Heart right ventricle (tissue), 16 donors: Measurements from ENCODE around the gene NAV3. TPM values are rescaled to one million over a fixed set of nuclear protein-coding genes. Genes with fewer than 3 reads are reported as not detected.

Source experiments
- ATAC-seq, 8 donors: fragments of 200-7000 bp; cut with Tn5 transposase; one replicate each; pipeline ENCODE4 v1.9.1; 2020; ENCODE audit warnings: mild to moderate bottlenecking in 8 of 8, moderate library complexity in 8 of 8, moderate number of reproducible peaks in 1 of 8
- DNase-seq, 2 donors: peaks; one replicate each; pipeline ENCODE4 v3.0.0-alpha.2; 2020
- H3K27ac ChIP-seq, 10 donors: fragments of 200-600 bp; sonication (generic) in 2 of 10; one replicate each; pipeline versions ENCODE4 v1.5.0 to v1.8.0; 2020 to 2022; ENCODE audit warnings: mild to moderate bottlenecking in 3 of 10
- H3K27me3 ChIP-seq, 7 donors: fragments of 200-600 bp; one replicate each; pipeline ENCODE4 v1.8.0; 2021 to 2022; ENCODE audit warnings: mild to moderate bottlenecking in 2 of 7
- H3K36me3 ChIP-seq, 9 donors: fragments of 200-600 bp; sonication (generic) in 1 of 9; one replicate each; pipeline versions ENCODE4 v1.5.0 to v1.8.0; 2020 to 2022; ENCODE audit warnings: mild to moderate bottlenecking in 2 of 9
- H3K4me1 ChIP-seq, 9 donors: fragments of 200-600 bp; sonication (generic) in 1 of 9; one replicate each; pipeline versions ENCODE4 v1.5.0 to v1.8.0; 2020 to 2022; ENCODE audit warnings: mild to moderate bottlenecking in 4 of 9
- H3K4me3 ChIP-seq, 10 donors: fragments of 200-600 bp; sonication (generic) in 2 of 10; one replicate each; pipeline versions ENCODE4 v1.5.0 to v1.8.0; 2020 to 2022; ENCODE audit warnings: mild to moderate bottlenecking in 7 of 10, moderate library complexity in 2 of 10
- H3K9me3 ChIP-seq, 11 donors: fragments of 200-600 bp in 10 of 11; sonication (generic) in 2 of 11; one replicate each; pipeline versions ENCODE4 v1.5.0 to v1.8.0; 2013 to 2022; ENCODE audit warnings: mild to moderate bottlenecking in 2 of 11, control low read depth in 1 of 11, moderate library complexity in 1 of 11
- CTCF ChIP-seq, 9 donors: fragments of 200-600 bp; sonication (generic) in 2 of 9; IDR thresholded peaks; one replicate each; pipeline versions ENCODE4 v1.5.0 to v1.8.0; 2021 to 2022; ENCODE audit warnings: antibody characterized with exemption in 9 of 9, mild to moderate bottlenecking in 5 of 9, moderate library complexity in 1 of 9
- WGBS, 2 donors: extraction: QIAGEN DNeasy Blood & Tissue Kit; methylation state at CpG; one replicate each; pipeline ENCODE4 v1.1.7; 2013; ENCODE audit warnings: inconsistent platforms in 1 of 2; 5-methylcytosine and 5-hydroxymethylcytosine counted together
- intact Hi-C, 10 donors: fragments of 100-400 bp; cut with DNase I; formaldehyde crosslinking; loops; one replicate each; pipeline versions ENCODE4 v1.11.1 to v1.14.2; 2022
- polyA plus RNA-seq, 2 donors: library from polyadenylated mRNA; stranded (reverse); fragments of 200-250 nt; gene quantifications; one replicate each; pipeline ENCODE4 v1.2.3, GENCODE V29; 2013
- total RNA-seq, 10 donors: library from RNA; stranded (reverse); fragmentation: NEBNext Ultra II Directional in 3 of 10; extraction: Animal tissue kit (Norgen Biotek cat#: 25700) in 3 of 10; gene quantifications; one replicate each; pipeline versions ENCODE4 v1.2.1 to v1.2.4, GENCODE V29; 2021 to 2023
- donor health status: Arrhythmogenic right ventricular cardiomyopathy.
- donor health status: ischemic (EF 13 %, LVEDD 7.1; RV severe dilation, severe dysfunction).
- donor health status: healthy with polysubstance abuse.
- donor health status: DM: no; HTN: yes; CAD: no.
- donor health status: DM: no; HTN: no; CAD: no.
- donor health status: ischemic (EF 25% LVEDD 6.9; RV normal size, moderate dysfunction).
- donor health status: ischemic (EF 25% LVEDD 5.7; RV mildly dilated, moderate dysfunction).
- donor health status: healthy.
- donor health status: DM: yes; HTN: yes; CAD: no.
- donor health status: Ischemic cardiomyopathy.
- donor health status: ischemic (EF 35%, LVEDD 5.7; RV mildly dilated, moderate dysfunction).
- donor health status: nonischemic (EF 11% LVEDD 7.7; RV severe dilation, severe dysfunction).
- donor health status: DM: yes; HTN: yes; CAD: no.
- donor health status: PGD.
- donor health status: ischemic (EF 29% LVEDD 5.4; RV normal size, mild dysfunction).
- donor health status: nonischemic (EF 23%, LVEDD 6.1; RV moderate dilation, normal function).

Gene NAV3
- total and polyA plus RNA-seq, 12 donors, result 0.91 to 7.6 (median 4.6) TPM

GRCh38 chr12:78198896-78199295 lies 368.2 kb downstream of the NAV3 start:
- 74 to 76% methylated on average over 1 of the region's 1 CpG for WGBS, 2 donors
- no peaks in the 10 kb centered on the region for H3K9me3 ChIP-seq
- intact Hi-C loops, result no loop called here
- peaks cover 0 to 6% (median 0%) of the 10 kb centered on the region in 9 donors for H3K36me3 ChIP-seq
- no peak for ATAC-seq
- H3K27me3 ChIP-seq, result no peaks in the 10 kb centered on the region
- H3K27ac ChIP-seq, result no peak overlapping the region
- H3K4me3 ChIP-seq, result no peak overlapping the region
- TF ChIP-seq CTCF (IDR thresholded peaks at IDR 0.05), result no peak
- no peaks in the 10 kb centered on the region for H3K4me1 ChIP-seq
- DNase-seq, result no peak

DNA sequence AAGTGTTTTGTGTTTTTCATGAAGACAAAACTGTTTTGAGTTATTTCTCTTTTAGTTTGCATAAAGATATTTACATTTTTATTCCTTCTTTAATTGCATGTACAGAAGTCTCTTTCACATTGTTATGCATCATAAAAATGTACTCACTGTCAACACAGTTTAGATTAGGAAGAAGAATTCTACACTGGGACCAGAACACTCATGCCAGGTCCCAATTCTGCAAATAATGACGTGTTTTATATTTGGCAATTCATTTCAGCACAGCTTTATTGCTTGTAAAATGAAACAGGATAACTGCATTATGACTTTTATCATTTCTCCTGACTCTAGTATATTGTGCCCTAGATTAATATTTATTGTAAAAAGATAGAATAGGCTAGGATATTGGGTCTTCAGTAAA lies 369.2 kb downstream of the NAV3 start:
- Histone ChIP-seq H3K27ac (no peak overlapping the region), H3K27me3 (no peaks in the 10 kb centered on the region), H3K4me1 (no peaks in the 10 kb centered on the region), H3K4me3 (no peak overlapping the region), H3K9me3 (no peaks in the 10 kb centered on the region), H3K36me3 (peaks cover 0 to 6% (median 0%) of the 10 kb centered on the region in 9 donors)
- DNase-seq, result no peak
- intact Hi-C loops, result no loop called here
- ATAC-seq, result no peak
- no peak for TF ChIP-seq CTCF (IDR thresholded peaks at IDR 0.05)
- WGBS, 2 donors, result 80 to 88% methylated on average over 1 of the region's 1 CpG

DNA sequence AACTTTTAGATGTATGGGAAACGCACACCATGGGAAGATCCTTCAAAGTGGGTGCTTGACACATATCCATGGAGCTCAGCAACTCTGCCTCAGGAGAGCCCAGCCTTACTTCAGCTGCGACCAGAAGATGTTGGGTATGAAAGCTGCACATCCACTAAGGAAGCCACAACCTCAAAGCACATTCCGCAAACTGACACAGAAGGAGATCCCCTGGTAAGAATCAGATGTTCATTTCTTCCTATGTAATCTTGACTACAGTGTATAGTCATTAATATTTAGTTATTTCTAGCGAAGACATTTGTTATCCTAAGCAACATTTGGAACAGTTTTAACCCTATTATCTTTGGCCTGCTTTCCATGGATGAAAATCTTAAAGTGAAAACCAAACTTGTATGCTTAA lies 374.2 kb downstream of the NAV3 start:
- no peak for ATAC-seq

DNA sequence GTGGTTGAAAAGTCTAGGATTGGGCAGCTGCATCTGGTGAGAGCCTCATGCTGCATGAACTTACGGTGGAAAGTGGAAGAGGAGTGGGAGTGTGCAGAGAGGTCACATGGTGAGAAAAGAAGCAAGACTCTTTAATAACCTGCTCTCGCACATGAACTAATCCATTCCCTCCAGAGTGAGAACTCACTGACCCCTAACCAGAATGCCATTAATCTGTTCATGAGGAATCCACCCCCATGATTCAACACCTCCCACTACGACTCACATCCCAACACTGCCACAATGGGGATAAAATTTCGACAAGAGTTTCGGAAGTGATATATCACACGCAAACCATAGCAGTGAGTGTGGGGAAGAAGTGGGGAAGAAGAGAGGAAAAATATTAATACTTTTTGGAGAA lies 377.4 kb downstream of the NAV3 start:
- no peak for TF ChIP-seq CTCF (IDR thresholded peaks at IDR 0.05)
- H3K27ac ChIP-seq, result no peak overlapping the region
- no peaks in the 10 kb centered on the region for H3K27me3 ChIP-seq
- H3K4me1 ChIP-seq, result no peaks in the 10 kb centered on the region
- no peaks in the 10 kb centered on the region for H3K9me3 ChIP-seq
- ATAC-seq (no peak), DNase-seq (no peak)
- H3K4me3 ChIP-seq, result no peak overlapping the region
- WGBS, 2 donors, result 78 to 83% methylated on average over 6 of the region's 6 CpGs
- intact Hi-C loops, result no loop called here
- H3K36me3 ChIP-seq, result peaks cover 0 to 3% (median 0%) of the 10 kb centered on the region in 9 donors

More for the DNA sequence above, 374.2 kb downstream of the NAV3 start:
- no peaks in the 10 kb centered on the region for H3K9me3 ChIP-seq
- no peaks in the 10 kb centered on the region for H3K4me1 ChIP-seq
- no peak overlapping the region for H3K27ac ChIP-seq
- H3K4me3 ChIP-seq, result no peak overlapping the region
- H3K36me3 ChIP-seq, result peaks cover 0 to 4% (median 0%) of the 10 kb centered on the region in 9 donors
- no peak for DNase-seq
- H3K27me3 ChIP-seq, result no peaks in the 10 kb centered on the region
- WGBS, 2 donors, result 76 to 82% methylated on average over 4 of the region's 4 CpGs
- intact Hi-C loops, result no loop called here
- no peak for TF ChIP-seq CTCF (IDR thresholded peaks at IDR 0.05)
